ENCODE data around the gene JMJD8.
"Not testable (repeated sequence)": the region's sequence is repeated elsewhere in the genome, so short reads cannot be mapped to it uniquely, and the experiment has no call there.

JMJD8 gene

DNA sequence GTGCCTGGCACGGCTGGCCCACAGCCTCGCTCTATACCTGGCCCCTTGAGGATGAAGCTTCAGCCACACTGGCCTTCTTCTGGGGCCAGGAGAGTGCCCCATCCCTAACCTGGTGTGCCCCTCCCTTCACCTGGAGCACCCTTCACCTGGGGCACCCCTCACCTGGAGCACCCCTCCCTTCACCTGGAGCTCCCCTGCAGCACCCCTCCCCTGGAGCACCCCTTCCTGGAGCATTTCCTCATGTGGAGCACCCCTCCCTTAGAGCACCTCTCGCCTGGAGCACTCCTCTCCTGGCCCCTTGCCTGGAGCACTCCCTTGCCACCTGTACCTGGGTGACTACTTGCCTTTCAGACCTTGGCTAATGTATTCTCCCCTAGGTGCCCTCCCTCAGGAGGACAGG lies 23.9 kb upstream of the JMJD8 start:
- DNase-seq = no peak

DNA sequence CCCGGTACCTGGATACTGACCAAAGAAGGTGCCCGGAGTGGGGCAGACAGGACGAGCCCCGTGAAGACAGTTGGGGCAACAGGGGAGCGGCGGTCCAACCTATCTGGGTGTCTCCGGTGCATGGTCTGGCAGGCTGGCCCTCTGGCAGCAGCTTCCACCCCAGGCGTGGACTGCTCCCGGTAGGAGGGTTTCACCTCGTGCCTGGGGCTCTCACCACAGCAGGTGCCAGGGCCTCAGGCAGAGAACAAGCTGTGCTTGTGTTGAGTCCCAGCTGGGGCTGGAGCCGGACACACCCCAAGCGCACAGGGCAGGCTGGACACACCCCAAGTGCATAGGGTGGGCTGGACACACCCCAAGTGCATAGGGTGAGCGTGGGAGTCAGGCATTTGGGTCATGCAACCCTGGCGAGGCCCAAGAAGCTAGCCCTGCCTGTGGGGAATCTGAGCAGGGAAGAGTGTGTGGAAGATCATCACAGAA lies 23.0 kb upstream of the JMJD8 start:
- peak in 1 of 2 experiments; percentile 31 for DNase-seq

DNA sequence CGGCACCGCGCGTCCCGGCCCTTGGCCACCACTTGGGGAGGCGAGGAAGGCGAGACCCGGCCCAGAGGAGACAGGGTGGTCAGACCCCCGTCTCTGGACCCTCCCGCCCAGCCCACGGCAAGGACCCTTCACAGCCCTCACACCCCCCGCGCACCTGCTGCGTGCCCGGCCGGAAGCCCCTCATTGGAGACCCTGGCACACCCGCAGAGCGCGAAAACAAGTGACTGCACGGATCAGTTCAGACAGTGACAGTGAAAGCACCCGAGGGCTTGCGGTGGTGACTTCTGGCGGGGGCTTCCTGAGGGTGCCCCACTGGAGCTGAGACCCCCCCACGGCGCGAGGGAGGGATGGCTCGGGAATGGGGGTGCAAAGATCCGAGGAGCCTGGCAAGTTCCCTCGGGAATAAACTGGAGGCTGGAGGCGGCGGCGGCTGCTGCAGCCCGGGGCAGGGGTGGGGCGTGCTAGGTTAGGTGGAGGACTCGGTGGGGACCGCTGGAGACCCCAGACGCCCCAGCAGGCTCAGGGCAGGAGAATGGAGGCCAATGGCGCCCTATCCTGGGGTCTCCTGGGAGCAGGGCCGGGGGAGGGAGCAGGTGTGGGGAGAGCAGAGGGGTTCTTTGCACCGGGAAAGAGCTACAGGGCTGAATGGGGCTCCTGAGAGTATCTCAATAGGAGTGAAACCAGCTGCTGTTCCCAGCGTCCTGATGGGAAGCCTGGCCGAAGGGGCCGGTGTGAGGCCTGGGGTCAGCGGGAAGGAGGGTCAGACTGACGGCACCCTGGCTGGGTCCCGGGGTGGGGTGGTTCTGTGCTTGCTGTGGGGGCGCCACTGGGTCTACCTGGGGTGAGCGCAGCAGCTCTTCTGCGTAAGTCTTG lies 22.3 kb upstream of the JMJD8 start:
- DNase-seq = peak in 1 of 2 experiments; percentile 64

DNA sequence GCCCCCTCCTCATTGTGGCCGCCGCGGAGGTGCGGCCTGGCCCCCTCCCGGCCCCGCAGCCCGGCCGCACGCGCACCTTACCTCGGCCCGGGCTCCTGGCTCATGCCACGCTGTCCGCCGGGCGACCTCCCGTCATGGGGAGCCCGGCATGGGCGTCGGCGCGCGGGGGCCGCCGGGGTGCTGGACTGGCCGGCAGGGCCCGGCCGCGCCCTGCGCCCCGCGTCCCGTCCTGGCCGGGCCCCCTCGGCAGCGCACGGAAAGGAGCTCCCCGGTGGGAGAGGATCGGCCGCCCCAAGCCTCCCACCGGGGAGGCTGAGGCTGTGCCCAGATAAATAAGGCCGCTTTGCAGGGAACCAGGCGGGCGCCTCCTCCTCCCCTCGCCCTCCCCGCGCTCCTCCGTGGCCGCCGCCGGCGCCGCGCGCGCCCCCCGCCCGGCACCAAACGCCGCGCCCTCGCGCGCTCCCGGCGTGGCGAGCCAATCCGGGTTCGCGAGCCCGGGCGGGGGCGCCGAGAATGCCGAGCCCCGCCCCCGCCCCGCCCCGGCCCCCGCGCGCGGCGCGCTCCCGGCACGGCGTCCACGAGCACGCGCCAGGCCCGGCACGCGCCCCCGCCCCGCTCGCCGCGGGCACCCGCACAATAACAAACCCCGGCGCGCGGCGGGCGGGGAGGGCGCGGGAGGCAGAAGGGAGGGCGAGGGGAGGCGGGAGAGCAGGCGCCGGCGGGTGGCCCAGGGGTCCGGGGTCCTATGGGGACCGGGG lies 21.5 kb upstream of the JMJD8 start, which contains the start of gene FBXL16:
FBXL16 (minus strand) TSS at position 371 of the 758 bp plus-strand sequence. CDS start 8,396 bp downstream, outside the sequence.
- DNase-seq = peak in 1 of 2 experiments; percentile 80

DNA sequence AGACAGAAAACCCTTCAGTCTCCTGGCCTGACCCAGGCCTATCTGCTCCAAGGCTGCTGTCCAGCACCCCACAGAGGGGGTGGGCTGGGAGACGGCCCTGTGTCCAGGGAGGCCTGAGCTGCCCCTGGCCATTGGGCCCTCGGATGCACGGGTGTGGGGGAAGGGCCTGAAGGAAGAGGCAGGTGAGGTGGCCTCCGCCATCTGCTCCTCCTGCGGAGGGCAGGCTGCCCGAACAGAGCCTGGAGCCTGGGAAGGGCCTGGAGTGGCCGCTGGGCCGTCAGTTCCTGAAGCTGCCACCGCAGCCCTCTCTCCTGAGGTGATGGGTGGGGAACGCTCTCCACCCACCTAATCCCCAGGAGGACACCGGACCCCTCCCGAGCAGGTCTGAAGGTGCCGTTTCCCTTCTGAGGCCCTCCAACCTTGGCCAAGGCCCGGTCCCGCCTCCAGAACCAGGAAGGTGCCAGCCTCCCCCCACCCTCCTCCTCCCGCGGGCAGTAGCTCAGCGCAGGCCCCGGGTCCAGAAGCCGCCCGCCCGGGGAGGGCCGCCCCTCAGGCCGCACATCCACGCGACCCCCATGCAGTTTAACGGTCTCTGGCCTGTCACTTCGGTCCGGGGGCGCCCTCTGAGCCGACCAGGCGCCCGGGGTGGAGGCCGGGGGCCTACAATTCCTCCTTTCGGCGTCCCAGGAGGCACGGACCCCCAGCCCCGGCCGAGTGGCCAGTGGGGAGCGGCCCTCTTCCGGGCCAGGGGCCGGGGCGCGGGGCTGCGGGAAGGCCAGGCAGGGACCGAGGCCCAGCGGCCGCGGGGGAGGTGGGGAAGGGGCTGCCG lies 20.6 kb upstream of the JMJD8 start:
- DNase-seq = no peak

DNA sequence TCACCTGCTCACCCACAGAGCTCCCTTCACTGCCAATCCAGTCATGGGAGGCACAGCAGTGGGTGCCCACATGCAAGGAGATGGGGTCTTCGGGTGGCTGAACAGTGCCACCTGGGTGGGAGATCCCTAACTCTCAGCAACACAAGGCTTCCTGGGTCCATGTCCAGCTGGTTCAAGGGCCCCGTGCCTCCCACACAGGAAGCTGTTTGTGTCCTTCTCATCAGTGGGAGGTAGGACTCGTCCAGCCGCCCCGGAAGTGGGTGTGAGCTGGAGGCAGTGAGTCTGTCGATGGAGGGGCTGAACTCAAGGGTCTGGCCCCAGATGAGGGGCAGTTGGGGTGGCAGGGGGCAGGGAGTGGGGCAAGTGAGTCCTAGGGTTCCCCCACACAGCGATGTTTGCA lies 19.9 kb upstream of the JMJD8 start:
- DNase-seq = no peak

DNA sequence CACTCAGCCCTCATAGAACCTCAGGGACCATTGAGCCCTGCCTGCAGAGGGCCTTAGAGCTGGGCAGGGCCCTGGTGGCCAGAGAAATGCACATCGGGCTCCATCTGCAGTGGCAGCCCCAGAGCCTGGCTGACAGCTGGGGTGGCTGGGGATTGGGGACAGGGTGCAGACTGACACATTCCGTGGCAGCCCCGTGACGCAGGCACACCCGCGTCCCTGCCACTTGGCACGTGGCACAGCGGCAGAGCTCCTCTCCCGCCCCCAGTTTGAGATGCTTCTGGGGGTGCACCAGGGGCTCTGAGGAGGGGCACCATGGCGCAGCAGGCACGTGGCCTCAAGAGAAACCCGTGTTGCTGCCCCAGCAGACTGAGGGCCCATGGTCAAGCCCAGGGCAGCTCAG lies 19.3 kb upstream of the JMJD8 start:
- no peak for DNase-seq

DNA sequence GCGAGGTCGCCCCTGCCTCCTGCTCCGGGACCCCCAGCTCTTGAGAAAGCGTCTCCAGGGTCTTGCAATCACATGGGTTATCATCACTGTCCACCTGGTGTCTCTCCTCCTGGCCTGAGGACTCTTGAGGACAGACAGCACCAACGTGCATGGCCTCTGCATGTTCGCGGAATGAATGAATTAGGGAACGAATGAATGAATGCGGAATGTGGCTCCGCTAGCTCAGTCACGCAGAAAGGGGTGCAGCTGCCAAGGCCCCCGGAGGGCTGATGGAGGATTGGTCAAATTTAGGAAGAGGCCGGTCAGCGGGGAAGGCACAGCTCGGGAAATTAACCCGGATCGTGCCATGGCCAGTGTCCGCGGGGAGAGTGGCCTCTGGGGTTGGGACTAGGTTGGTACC lies 18.2 kb upstream of the JMJD8 start:
- DNase-seq = no peak

DNA sequence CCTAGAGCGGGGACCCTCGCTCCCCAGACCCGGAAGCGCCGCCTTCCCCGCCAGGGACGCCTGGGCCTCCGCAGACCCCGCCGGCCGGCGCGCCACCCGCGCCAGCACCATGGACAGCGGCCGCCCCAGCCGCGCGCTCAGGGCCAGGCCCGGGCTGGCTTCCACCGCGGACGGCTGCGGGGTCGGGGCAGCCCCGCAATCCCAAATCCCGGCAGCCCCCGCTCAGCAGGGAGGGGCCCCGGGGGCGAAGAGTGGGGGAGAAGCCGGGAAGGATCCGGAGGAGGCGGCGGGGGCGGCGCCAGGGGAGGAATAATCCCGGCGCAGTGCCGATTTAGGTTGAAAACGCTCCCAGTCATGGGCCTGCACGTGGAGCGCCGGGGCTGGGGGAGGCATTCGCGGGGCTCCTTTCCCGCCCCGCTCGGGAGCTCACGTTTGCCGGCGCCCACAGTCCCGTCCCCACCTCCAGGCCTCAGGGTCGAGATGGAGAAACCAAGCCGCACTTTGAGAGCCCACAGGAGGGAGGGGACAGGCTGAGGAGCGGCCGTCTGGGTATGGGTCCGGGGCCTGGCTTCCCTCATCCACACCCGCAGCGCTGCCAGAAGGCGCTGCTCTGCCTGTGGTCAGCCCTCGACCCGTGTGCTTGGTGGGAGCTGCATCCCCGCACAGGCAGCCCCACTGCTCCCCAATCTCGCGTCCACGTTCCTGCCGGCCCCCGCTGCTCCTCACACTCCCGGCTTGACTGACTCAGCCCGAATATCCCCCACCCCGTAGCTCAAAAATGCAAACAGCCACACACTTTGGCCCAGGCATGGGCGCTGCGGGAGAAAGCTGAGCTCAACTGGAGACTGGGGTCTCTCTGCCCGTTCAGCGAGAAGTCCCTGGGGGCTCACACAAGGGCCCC lies 16.8 kb upstream of the JMJD8 start:
- DNase-seq = no peak

DNA sequence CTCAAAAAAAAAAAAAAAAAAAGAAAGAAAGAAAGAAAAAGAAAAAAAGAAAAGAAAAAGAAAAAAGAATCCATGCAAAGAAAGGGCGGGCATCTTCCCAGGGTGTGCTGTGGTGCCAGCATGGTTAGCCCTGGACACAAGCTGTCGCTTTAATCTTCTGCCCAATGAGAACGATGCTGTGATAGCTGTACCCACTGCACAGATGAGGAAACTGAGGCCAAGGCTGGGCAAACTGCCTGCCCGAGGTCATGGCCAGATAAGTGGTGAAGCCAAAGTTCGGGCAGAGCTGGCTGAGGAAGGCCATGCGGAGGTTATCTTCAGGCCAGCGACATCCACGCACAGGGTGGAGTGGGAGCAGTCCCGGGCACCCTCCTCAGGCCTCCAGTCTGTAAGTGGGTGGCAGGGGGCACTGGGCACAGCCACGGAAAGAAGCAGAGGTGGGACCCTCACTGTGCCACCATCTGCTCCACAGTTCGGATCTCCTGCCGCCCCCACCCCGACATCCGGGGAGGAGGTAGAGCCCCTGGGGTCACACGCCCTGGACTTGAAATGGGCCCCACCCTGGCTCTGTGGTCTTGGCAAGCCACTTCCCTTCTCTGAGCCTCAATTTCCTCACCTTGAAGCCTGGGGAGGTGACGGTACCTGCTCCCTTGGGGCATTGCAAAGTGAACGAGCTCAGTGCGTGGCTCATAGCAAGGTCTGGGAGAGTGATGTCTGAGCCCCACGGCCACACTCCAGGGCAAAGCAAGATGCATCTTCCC lies 15.0 kb upstream of the JMJD8 start:
- no peak for DNase-seq

DNA sequence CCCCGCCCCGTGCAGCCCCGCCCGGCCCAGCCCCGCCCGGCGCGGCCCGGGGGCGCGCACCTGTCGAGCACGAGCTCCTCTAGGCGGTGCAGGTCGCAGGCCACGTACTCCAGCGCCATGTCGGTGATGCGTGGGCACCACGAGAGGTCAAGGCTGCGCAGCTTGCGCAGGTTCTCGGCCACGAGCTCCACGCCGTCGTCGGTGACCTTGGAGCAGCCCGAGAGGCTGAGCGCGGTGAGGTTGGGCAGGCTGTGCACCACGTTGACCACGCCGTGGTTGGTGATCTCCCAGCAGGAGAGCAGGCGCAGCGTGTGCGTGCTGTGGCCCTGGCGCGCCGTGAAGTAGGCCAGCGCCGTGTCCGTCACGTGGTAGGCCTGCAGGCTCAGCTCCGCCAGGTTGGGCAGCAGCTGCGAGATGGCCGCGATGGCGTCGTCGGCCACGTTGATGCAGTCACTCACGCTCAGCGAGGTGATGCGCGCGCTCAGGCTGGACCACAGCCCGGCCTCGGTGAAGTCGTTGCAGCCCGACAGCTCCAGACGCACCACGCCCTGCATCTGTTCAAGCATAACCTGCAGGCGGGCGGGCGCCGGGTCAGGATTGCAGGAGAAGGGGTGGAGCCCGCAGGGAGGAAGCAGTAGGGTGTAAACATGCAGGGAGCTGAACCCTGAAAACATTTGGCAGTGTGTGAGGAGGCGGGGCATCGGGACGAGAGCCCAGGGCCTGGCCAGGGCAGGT lies 11.4 kb upstream of the JMJD8 start:
- peak; percentile 81 to 88 for DNase-seq

DNA sequence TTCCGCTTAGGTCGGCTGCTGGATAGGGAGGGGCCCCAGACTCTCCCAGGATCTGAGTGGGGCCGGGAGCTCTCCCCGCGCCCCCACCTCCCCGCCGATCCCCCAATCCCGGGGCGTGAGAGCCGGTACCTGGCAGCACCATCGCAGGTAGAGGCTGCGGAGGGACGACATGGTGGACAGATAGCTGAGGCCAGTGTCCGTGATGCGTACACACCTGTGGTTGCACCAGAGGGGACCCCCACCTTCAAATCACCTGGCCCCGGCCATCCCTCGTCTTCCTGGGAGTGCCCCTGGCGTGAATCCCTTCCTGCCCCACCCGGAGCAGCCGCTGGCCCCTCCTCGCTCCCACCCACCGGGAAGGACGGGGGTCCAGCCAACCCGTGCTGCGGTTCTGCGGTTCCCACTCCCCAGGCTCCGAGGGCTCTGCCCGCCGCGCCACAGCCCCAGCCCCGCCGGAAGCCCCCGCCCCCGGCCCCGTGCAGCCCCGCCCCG lies 10.8 kb upstream of the JMJD8 start:
- DNase-seq = no peak

DNA sequence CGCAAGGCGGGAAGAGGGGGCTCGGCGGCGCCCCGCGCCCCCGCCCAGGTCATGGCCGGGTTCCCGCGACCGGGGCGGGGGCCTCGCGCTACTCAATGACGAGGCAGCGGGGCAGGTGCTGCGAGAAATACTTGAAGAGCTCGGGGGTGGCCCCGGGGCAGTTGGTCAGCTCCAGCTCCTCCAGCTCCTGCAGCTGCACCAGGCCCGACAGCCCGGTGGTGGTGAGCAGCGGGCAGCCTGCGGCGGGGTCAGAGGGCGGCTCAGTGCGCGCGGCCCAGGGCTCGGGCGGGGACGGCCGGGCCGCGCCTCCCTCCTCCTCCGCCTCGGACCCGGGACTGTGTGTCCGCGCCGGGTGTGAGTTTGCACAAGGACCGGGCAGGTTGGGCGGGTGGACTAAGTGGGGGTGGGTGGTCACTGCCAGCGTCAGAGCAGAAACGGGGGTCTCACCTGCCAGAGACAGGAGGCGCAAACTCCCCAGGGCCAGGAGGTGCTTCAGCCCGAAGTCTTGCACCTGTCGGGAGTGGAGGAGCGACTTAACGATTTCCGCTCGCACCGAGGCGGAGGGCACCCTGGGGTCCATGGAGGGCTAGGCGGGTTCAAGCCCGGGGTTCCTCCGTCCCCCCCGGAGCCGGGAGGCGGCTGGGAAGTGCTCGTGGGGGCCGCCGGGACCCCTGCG lies 10.2 kb upstream of the JMJD8 start:
- no peak for DNase-seq

DNA sequence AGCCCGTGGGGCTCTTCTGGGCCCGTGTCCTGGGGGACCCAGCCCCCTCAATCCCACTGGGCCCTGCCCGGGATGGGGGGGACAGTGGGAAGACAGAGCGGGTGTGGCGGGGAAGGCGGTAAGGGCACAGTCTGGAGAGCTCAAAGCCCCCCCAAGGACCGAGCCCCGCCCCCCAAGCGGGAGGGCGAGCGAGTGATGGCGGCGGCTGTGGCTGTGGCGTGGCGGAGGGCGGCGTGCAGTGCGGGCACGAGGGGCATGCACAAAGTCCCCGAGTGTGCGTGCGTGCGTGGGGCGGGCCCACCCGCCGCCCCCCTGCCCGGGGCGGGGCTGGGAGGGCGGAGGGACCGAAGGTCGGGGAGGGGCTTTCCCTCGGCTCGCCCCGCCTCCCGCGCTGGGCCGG lies 9.6 kb upstream of the JMJD8 start:
- no peak for DNase-seq

DNA sequence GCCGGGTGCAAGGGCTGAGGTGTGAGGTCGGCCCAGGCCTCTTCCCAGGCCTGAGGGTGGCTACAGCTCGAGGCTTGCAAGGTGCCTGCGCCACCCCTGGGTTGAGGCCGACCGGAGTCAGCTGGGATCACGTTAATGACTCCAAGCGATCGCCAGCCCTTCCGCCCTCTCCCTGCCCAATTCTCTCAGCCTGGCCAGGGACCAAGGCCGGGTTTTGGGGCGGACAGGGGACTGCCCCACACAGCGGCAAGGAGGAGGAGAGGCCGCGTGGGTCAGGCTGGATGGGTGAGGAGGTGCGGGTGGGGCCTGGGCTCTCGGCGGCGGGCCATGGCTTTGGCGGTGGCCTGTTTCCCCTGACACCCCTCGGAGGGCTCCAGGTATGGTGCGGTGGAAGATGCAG lies 9.2 kb upstream of the JMJD8 start:
- no peak for DNase-seq

DNA sequence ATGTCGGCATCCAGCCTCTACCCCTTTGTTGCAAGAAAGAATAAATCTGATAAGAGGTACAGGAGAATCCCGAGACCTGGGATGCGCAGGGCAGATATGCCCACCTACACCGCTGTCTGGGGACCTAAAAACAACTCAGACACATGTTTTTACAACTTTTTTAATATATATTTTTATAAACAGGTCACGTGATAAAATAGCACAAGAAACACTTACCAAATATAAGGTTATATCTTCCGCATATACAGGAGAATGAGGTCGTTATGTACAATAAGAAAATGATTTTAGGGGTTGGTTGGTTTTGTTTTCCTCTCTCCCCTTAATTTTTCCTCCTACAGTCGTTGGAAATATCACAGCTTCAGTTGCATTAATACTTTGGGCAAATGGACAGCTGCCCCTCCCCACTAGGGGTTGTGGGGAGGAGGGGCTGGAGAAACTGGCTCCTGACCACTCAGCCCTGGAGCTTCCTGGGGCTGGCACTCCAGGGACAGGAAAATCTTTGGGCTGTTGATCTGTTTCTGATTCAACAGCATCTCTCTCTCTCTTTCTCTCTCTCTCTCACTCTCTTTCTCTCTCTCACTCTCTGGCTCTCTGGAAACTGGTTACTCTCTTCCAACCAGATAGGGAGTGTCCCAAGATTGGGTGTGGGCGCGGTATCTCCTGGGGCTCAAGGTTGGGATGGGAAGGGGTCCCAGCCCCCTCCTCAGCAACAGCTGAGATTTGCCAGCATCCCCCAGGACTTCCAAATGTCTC lies 8.4 kb upstream of the JMJD8 start:
- DNase-seq = no peak

DNA sequence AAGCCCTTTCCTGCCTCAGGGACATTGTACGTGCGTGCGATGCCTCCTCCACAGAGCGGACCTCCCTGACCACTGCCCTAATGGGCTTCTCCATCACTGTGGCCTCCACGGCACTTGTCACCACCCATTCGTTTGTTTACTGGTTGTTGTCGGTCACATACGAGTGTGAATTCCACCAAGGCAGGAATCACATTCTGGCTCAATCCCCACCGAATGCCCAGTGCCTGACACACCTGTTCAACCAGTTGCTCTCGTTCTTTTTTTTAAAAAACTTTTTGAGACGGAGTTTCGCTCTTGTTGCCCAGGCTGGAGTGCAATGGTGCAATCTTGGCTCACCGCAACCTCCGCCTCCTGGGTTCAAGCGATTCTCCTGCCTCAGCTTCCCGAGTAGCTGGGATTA lies 7.1 kb upstream of the JMJD8 start:
- DNase-seq = not testable (repeated sequence)

DNA sequence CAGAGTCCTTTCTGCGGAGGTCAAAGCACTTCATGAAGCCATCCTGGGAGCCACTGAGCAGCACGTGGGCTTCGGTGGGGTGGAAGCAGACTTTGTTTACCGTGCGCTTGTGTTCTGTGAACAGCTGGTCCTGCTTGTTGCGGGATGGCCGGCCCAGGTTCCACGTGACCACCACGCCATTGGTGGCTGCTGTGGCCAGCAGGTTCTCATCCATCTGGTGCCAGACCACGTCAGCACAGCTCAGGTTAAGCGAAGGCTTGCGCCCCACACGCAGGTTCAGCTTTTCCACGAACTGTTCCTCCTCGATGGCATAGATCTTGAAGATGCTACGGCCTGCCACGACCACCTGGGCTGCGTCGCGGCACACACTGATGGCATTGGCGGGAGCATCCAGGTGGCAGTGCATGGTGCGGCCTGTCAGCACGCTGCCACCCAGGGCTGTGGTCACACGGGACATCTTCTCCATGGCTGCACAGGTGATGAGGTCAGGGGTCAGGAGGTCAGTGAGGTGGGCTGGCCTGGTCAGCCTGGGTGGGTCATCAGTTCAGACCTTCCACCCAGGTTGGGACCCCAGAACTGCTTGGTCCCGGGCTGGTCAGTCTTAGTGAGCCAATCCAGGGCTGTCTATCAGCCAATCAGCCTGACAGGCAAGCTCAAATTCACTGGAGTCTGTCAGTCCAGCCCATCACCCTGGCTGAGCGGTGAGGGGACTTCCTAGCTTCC lies 5.2 kb upstream of the JMJD8 start:
- DNase-seq = no peak
